ENCODE measurements around the gene RNF146.

Gene RNF146

DNA sequence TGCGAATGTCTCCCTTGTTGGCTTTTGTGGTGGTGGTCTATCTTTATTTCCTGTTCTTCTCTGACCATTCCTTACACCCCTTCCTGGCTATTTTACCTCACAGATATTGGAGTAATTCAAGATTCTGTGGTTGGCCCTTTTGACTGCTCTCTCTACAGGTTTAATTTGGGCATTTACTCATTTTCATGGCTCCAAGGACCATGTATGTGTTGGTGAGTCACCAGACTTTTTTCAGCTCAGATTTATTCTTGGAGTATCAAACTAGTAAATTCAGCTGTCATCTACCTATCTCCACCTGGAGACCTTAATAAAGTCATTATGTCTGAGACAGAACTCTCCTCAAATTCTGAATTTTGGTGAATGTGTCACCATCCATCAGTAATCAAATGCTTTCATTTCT lies 15.5 kb downstream of the RNF146 start:
- TF ChIP-seq, protein P1, sequence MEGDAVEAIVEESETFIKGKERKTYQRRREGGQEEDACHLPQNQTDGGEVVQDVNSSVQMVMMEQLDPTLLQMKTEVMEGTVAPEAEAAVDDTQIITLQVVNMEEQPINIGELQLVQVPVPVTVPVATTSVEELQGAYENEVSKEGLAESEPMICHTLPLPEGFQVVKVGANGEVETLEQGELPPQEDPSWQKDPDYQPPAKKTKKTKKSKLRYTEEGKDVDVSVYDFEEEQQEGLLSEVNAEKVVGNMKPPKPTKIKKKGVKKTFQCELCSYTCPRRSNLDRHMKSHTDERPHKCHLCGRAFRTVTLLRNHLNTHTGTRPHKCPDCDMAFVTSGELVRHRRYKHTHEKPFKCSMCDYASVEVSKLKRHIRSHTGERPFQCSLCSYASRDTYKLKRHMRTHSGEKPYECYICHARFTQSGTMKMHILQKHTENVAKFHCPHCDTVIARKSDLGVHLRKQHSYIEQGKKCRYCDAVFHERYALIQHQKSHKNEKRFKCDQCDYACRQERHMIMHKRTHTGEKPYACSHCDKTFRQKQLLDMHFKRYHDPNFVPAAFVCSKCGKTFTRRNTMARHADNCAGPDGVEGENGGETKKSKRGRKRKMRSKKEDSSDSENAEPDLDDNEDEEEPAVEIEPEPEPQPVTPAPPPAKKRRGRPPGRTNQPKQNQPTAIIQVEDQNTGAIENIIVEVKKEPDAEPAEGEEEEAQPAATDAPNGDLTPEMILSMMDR (IDR thresholded peaks at IDR 0.05; ENCODE audit: low read depth, low read length), result no peak
- DNase-seq (ENCODE audit: extremely low read depth, low read depth), result no peak

DNA sequence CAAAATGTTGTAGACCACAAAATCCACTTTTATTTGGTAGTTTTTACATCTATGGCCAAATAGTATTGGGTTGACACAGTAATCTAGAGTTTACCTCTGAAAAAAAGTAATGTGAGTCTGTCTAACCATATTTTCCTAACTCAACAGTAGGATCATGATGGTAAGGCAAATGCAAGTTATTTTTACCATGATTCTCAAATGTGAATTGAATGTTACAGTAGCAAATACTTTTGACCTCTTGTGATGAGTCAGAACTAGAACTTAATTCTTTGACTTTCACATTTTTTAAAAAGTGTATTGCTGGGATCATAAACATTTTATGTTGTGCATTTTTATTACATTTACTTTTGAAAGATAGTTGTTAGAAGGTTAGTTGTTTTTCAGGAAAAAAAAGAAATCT lies 22.0 kb downstream of the RNF146 start:
- DNase-seq (ENCODE audit: extremely low read depth, low read depth), result no peak
- TF ChIP-seq, protein P1 (IDR thresholded peaks at IDR 0.05; ENCODE audit: low read depth, low read length), result no peak

DNA sequence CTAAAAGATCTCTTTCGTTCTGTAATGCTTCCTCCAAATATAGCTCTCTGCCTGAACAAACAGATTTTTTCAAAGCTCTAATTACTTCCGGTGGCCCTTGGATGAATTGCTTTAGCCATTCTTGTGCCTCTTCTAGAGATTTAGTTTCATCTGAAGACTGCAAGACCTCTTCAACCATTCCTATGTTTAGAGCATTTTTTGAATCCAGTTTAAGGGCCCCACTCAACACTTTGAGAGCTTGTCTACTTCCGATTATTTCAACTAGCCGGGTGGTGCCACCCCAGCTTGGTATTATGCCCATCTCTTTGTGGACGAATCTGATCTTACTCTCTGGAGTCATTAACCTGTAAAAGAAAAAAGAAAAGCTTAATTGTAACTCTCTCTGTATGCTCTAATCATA lies 23.3 kb downstream of the RNF146 start:
- no peak for DNase-seq (ENCODE audit: extremely low read depth, low read depth)
- TF ChIP-seq, protein P1 (IDR thresholded peaks at IDR 0.05; ENCODE audit: low read depth, low read length), result no peak

DNA sequence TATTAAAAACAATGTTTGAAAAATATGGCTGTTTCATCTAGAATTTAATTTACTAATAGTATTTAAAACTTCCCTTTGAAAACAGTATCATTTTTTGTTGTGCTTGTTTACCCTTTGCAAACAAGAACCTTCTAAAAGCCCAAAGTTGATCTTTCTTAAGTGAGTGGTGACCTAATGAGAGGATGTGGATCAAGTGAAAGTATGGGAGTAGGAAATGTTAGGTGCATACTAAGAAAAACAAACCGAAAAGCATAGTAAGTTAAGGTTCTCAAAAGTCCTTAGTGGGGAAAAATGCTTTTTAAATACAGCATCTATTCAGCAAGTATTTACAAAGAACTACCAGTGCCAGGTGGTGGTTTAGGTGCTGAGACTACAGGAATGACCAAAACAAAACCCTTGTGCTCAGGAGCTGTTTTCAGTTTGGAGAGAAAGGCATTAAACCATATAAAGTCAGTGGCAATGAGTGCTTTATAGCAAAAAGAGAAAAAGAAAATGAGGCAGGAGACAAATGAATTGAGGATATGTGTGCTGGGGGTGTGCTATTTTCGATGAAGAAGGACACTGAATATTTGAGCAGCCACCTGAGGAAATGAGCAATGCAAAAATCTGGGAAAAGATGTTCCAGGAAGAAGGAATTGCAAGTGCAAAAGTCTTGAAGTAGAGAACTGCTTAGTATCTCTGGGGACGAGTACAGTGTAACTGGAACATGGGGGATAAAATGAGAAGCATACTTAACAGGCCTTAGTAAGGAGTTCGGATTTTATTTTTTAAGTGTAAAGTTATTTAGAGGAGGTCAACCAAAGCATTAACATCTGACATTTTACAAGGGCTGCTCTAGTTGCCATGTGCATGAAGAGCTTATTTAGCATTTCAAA lies 24.0 kb downstream of the RNF146 start:
- TF ChIP-seq, protein P1 (IDR thresholded peaks at IDR 0.05; ENCODE audit: low read depth, low read length), result no peak
- no peak for DNase-seq (ENCODE audit: extremely low read depth, low read depth)

DNA sequence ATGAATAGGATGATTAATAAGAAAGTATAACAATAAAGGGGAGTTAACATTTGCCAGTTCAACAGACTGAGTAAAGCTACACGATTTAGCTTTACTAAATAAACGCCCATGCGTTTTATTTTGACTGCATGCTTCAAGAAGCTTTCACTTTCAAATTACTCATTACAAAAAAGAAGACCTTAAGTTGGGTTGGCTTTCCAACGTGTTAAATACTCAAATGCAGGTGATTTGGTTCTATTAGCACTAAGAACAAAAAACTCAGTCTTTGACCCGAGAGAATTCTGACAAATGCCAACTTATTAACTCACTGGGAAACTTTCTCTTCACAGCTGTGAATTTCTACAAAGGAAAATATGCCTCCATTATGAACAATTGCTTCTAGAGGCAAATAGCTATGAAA lies 24.8 kb downstream of the RNF146 start:
- no peak for DNase-seq (ENCODE audit: extremely low read depth, low read depth)

DNA sequence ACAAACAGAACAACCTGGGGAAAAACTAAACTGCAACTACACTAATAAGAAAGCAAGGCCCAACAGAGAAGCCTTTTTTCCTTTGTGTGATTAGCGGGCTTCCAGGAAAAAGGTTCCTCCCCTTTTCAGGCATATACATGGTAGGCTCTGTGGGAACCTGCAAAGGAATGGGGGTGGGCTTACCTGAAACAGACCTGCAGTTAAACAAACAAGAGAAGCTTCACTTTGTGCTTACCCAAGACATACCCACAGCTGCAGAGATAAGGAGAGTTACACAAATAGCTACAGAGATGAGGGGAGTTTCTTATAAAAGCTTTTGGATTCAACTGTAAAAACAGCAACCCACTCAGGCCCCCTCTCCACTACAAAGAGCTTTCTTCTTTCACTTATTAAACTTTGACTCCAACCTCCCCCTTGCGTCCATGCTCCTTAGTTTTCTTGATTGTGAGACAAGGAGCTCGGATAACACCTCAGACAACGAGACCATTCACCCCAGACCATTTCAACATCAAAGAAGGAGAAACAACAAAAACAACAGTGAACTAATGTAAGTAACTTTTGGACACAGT lies 30.9 kb downstream of the RNF146 start:
- TF ChIP-seq, protein P1 (IDR thresholded peaks at IDR 0.05; ENCODE audit: low read depth, low read length), result no peak
- DNase-seq (ENCODE audit: extremely low read depth, low read depth), result no peak

More for the DNA sequence above, 24.8 kb downstream of the RNF146 start:
- TF ChIP-seq, protein P1 (IDR thresholded peaks at IDR 0.05; ENCODE audit: low read depth, low read length), result no peak

DNA sequence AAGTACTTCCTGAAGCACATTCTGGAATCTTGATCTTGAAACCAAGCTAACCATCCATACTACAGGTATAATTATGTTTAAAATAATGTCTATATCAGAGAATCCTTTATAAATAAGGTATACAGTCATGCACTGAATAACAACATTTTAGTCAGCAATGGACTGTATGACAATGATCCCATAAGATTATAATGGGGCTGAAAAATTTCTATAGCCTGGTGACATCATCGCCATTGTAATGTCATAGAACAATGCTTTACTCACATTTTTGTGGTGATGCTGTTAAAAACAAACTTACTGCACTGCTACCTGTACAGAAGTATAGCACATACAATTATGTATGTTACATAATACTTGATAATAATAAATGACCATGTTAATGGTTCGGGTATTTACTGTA lies 31.8 kb downstream of the RNF146 start:
- DNase-seq (ENCODE audit: extremely low read depth, low read depth), result no peak
- TF ChIP-seq, protein P1 (IDR thresholded peaks at IDR 0.05; ENCODE audit: low read depth, low read length), result no peak

Measured in AG09319 (cell line).